Activated CD8-positive, alpha-beta T cell treated with anti-CD3 and anti-CD28 coated beads for 36 hours (primary cell): ENCODE data around the gene ADARB1. TPM values are rescaled to one million over a fixed set of nuclear protein-coding genes. Genes with fewer than 3 reads are reported as not detected.
"Not testable (repeated sequence)": the region's sequence is repeated elsewhere in the genome, so short reads cannot be mapped to it uniquely, and the experiment has no call there.

Experiments used
- ATAC-seq: fragments of 200-7000 bp; cut with Tn5 transposase; one replicate; pipeline ENCODE4 v1.10.0; 2021; ENCODE audit warnings: mild to moderate bottlenecking, moderate library complexity
- CTCF ChIA-PET: fragments of 350-600 bp; sonication (Branson Sonifier 250); formaldehyde crosslinking; loops from one replicate; lab custom pipeline; 2021; ENCODE audit warnings: antibody characterized with exemption; lab: Charles Lee
- POLR2A ChIA-PET: fragments of 350-600 bp; sonication (Branson Sonifier 250); formaldehyde crosslinking; loops from one replicate; lab custom pipeline; 2021; ENCODE audit warnings: antibody characterized with exemption; lab: Charles Lee
- DNase-seq: peaks from one replicate; pipeline ENCODE4 v3.0.0-alpha.2; 2020
- H3K27ac Mint-ChIP-seq: one replicate; pipeline ENCODE4 v1.8.0; 2021; ENCODE audit warnings: mild to moderate bottlenecking, mixed read lengths
- H3K27me3 Mint-ChIP-seq: one replicate; pipeline ENCODE4 v1.8.0; 2021; ENCODE audit warnings: mixed read lengths
- H3K36me3 Mint-ChIP-seq: one replicate; pipeline ENCODE4 v1.8.0; 2021; ENCODE audit warnings: low read depth, mixed read lengths
- H3K4me1 Mint-ChIP-seq: one replicate; pipeline ENCODE4 v1.8.0; 2021; ENCODE audit warnings: low read depth, mixed read lengths
- H3K4me3 Mint-ChIP-seq: one replicate; pipeline ENCODE4 v1.8.0; 2021; ENCODE audit warnings: mild to moderate bottlenecking, moderate library complexity, mixed read lengths
- H3K9me3 Mint-ChIP-seq: one replicate; pipeline ENCODE4 v1.8.0; 2021; ENCODE audit warnings: mixed read lengths
- intact Hi-C: fragments of 100-400 bp; cut with micrococcal nuclease; formaldehyde crosslinking; loops from one replicate; pipeline ENCODE4 v1.10.0; 2022
- total RNA-seq, 2 experiments: library from RNA; stranded (reverse); gene quantifications; one replicate each; pipeline ENCODE4 v1.2.3, GENCODE V29; 2021
- TF ChIP-seq, protein P1 (sequence below): fragments of 200-600 bp; IDR thresholded peaks from one replicate; pipeline ENCODE4 v1.8.0; 2022; ENCODE audit warnings: antibody characterized with exemption, mild to moderate bottlenecking

ADARB1 gene
- total RNA-seq, 2 experiments from 2014 or later, result 36.2 to 37.1 TPM

DNA sequence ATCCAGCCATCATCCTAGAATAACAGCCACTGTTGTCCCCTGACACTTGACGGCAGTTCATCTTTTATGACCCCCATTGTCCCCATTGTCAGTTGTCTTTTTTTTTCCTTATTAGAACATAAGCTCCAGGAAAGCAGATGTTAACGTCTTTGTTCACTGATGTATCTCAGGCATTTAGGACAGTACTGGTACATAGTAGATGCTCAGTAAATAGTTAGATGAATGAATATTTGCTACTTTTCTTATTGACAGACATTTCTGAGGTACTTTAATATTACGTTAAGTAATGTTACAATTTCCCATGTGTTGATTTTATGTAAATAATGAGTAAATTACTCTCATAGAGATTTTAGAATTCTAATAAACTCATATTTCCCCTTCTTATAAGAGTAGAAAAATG is 69.5 kb downstream of the ADARB1 start:
- intact Hi-C loops, result no loop called here
- no peaks in the 10 kb centered on the region for H3K9me3 Mint-ChIP-seq
- ChIA-PET POLR2A (no interaction called here), CTCF (interaction anchor here (0.8 to 1.7 kb wide), 2 partner anchors 9 to 16 kb away, joined by 4 read pairs; no protein-coding TSS in a partner anchor)
- no peaks in the 10 kb centered on the region for H3K27me3 Mint-ChIP-seq
- TF ChIP-seq, protein P1, sequence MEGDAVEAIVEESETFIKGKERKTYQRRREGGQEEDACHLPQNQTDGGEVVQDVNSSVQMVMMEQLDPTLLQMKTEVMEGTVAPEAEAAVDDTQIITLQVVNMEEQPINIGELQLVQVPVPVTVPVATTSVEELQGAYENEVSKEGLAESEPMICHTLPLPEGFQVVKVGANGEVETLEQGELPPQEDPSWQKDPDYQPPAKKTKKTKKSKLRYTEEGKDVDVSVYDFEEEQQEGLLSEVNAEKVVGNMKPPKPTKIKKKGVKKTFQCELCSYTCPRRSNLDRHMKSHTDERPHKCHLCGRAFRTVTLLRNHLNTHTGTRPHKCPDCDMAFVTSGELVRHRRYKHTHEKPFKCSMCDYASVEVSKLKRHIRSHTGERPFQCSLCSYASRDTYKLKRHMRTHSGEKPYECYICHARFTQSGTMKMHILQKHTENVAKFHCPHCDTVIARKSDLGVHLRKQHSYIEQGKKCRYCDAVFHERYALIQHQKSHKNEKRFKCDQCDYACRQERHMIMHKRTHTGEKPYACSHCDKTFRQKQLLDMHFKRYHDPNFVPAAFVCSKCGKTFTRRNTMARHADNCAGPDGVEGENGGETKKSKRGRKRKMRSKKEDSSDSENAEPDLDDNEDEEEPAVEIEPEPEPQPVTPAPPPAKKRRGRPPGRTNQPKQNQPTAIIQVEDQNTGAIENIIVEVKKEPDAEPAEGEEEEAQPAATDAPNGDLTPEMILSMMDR, result no peak
- H3K4me3 Mint-ChIP-seq, result no peak overlapping the region
- ATAC-seq (no peak), DNase-seq (no peak)
- no peaks in the 10 kb centered on the region for H3K4me1 Mint-ChIP-seq
- no peak overlapping the region for H3K27ac Mint-ChIP-seq
- H3K36me3 Mint-ChIP-seq, result peaks cover 13% of the 10 kb centered on the region

- Mint-ChIP-seq H3K4me3 (no peak overlapping the region), H3K4me1 (no peaks in the 10 kb centered on the region), H3K27ac (no peak overlapping the region), H3K36me3 (peaks cover 13% of the 10 kb centered on the region), H3K27me3 (no peaks in the 10 kb centered on the region), H3K9me3 (no peaks in the 10 kb centered on the region)
- ChIA-PET CTCF (interaction anchor here (1.7 kb wide), 1 partner anchor 17 kb away, joined by 4 read pairs; no protein-coding TSS in a partner anchor), POLR2A (no interaction called here)
- TF ChIP-seq, protein P1, result no peak
- no peak for ATAC-seq
- intact Hi-C loops, result no loop called here
- DNase-seq, result no peak
Observed at GRCh38 chr21:45145146-45145545, 70.8 kb downstream of the ADARB1 start.

DNA sequence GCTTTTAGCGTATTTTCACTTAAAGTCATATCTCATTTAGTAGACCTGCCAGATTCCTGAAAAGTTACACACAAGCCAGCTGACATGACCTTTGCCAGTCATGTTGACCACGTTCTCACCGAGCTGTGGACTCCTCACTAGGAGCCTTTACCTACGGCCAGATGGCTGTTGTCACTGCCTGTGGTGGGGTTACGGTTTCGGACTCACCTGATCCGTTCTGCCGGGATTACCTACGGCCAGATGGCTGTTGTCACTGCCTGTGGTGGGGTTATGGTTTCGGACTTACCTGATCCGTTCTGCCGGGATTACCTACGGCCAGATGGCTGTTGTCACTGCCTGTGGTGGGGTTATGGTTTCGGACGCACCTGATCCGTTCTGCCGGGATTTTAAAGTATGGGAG is 71.5 kb downstream of the ADARB1 start:
- H3K27me3 Mint-ChIP-seq, H3K9me3 Mint-ChIP-seq, H3K4me1 Mint-ChIP-seq, DNase-seq, intact Hi-C loops, POLR2A ChIA-PET, H3K27ac Mint-ChIP-seq, H3K4me3 Mint-ChIP-seq, ATAC-seq: not testable (repeated sequence)
- H3K36me3 Mint-ChIP-seq, result peaks cover 13% of the 10 kb centered on the region
- CTCF ChIA-PET, result interaction anchor here (3.5 kb wide), 1 partner anchor 8 kb away, joined by 23 read pairs; no protein-coding TSS in a partner anchor

DNA sequence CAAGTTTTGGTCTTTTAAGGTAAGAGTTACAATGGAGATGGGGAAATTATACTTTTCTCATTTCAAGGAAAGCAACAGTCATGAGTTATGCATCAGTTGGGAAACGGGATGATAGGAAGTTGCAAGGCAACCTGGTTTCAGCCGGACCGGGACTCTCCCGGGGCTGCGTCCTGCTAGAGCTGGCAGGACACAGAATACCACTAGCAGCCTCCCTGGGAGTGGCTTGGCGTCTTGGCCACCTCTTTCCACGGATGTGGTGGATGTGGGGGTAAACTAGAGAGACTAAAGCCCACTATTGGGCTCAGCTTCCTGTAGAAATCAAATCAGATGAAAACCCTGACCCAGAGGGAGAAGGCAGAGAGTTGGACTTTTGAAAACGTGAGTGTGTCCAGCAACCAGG is 71.9 kb downstream of the ADARB1 start:
- ChIA-PET POLR2A (no interaction called here), CTCF (interaction anchor here (0.9 to 3.5 kb wide), 2 partner anchors 9 to 18 kb away, joined by 3 to 23 read pairs; no protein-coding TSS in a partner anchor)
- H3K9me3 Mint-ChIP-seq, result no peaks in the 10 kb centered on the region
- H3K4me1 Mint-ChIP-seq, result peaks cover 2% of the 10 kb centered on the region
- H3K27ac Mint-ChIP-seq, result no peak overlapping the region
- ATAC-seq, result no peak
- no peaks in the 10 kb centered on the region for H3K27me3 Mint-ChIP-seq
- TF ChIP-seq, protein P1, result no peak
- H3K36me3 Mint-ChIP-seq, result peaks cover 13% of the 10 kb centered on the region
- no peak overlapping the region for H3K4me3 Mint-ChIP-seq
- intact Hi-C loops, result no loop called here
- DNase-seq, result no peak

DNA sequence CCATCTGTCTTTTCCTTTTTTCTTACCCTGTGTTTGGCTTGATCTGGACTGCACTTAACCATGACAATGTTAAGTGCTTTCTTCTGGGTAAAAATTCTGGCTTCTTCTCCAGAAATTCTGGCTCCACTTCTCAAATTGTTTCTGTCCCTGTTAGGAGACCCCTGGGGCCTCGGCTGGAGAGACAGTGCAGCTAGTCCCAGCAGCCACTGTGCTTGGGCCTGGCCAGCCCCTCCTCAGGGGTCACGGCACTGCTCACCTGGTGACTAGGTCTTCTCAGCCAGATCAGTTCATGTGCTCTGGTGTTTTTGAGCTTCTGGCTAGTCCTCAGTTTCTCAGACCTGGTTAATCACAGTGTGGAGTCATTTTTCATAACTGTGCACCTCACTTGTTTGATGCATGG is 72.4 kb downstream of the ADARB1 start:
- Mint-ChIP-seq H3K36me3 (peaks cover 13% of the 10 kb centered on the region), H3K4me1 (peaks cover 7% of the 10 kb centered on the region), H3K9me3 (no peaks in the 10 kb centered on the region), H3K4me3 (no peak overlapping the region), H3K27me3 (no peaks in the 10 kb centered on the region), H3K27ac (no peak overlapping the region)
- POLR2A ChIA-PET, result no interaction called here
- DNase-seq (no peak), ATAC-seq (no peak)
- TF ChIP-seq, protein P1, result no peak
- intact Hi-C loops, result no loop called here
- CTCF ChIA-PET, result interaction anchor here (0.9 to 3.5 kb wide), 2 partner anchors 9 to 19 kb away, joined by 3 to 23 read pairs; no protein-coding TSS in a partner anchor
